D721Med (cell line): ENCODE results near the gene NGF.

Source experiments
- DNase-seq: peaks from one replicate; pipeline ENCODE4 v3.0.0; 2011; ENCODE audit warnings: low spot score; ENCODE audit not compliant: insufficient read length
- FAIRE-seq: peaks from 2 replicates; lab custom pipeline; 2011; peaks lifted over from hg19 to GRCh38; lab: Jason Lieb, UNC
- TF ChIP-seq, protein P1 (sequence below): IDR thresholded peaks from 2 replicates; pipeline ENCODE4 v1.5.1; 2012; ENCODE audit warnings: mild to moderate bottlenecking, control low read depth; ENCODE audit not compliant: insufficient read depth; ENCODE audit errors: missing control alignments

Gene NGF

DNA sequence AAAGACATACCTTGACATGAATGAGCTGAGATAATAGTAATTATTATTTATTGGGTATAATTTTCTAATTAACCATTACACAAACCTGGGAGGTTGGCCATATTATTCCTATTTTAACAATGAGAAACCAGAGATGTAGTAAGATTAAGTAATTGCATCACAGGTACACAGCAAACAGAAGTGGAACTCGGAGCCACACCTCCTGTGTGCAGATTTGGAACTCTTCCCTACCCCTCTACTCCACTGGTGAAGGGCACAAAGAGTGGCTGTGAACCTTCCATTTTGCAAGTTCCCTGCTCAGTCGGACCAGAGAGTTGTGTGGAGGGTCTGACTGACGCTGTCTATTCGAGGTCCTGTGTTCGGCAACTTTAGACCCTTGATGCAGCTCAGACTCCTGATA lies 45.0 kb downstream of the NGF start:
- TF ChIP-seq, protein P1, sequence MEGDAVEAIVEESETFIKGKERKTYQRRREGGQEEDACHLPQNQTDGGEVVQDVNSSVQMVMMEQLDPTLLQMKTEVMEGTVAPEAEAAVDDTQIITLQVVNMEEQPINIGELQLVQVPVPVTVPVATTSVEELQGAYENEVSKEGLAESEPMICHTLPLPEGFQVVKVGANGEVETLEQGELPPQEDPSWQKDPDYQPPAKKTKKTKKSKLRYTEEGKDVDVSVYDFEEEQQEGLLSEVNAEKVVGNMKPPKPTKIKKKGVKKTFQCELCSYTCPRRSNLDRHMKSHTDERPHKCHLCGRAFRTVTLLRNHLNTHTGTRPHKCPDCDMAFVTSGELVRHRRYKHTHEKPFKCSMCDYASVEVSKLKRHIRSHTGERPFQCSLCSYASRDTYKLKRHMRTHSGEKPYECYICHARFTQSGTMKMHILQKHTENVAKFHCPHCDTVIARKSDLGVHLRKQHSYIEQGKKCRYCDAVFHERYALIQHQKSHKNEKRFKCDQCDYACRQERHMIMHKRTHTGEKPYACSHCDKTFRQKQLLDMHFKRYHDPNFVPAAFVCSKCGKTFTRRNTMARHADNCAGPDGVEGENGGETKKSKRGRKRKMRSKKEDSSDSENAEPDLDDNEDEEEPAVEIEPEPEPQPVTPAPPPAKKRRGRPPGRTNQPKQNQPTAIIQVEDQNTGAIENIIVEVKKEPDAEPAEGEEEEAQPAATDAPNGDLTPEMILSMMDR: no peak
- FAIRE-seq (no peak), DNase-seq (no peak)

DNA sequence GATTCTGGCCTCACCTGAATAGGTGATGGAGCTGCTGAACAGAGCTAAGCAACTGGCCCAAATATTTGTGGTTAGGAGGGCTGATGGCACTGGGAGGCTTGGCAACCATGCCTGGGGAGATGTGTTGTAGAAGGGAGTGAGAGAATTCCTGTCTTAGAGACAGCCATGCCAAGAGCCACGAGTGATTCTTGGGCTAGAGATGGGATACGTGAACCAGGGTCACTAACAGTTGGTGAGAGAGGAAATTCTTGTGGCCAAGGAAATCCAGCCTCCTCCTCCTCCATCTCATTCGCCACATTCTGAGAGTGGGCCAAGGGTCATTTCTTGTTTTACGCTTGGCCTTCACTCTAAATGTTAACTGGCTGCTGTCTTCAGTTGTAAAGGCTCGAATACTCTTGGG lies 46.3 kb downstream of the NGF start:
- TF ChIP-seq, protein P1: no peak
- DNase-seq (no peak), FAIRE-seq (no peak)

DNA sequence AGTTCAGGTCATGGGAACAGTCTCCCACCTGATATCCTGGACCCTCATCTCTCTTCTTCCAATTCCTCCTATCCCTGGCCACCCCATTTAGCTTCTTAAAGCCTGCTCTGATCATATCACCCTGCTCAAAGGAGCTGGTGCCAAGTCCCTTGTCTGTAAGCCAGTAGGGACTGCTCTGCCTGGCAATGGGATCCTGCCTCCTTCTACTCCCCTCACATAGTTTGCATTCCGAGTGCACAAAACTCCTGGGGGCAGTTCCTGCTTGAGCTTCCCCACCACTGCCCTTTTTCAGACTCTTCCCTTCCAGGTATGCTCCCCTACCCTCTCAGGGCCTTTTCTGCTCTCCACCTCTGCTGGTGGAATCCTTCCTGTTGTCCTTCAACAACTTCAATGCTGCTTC lies 48.1 kb downstream of the NGF start:
- FAIRE-seq: no peak
- TF ChIP-seq, protein P1: no peak

DNA sequence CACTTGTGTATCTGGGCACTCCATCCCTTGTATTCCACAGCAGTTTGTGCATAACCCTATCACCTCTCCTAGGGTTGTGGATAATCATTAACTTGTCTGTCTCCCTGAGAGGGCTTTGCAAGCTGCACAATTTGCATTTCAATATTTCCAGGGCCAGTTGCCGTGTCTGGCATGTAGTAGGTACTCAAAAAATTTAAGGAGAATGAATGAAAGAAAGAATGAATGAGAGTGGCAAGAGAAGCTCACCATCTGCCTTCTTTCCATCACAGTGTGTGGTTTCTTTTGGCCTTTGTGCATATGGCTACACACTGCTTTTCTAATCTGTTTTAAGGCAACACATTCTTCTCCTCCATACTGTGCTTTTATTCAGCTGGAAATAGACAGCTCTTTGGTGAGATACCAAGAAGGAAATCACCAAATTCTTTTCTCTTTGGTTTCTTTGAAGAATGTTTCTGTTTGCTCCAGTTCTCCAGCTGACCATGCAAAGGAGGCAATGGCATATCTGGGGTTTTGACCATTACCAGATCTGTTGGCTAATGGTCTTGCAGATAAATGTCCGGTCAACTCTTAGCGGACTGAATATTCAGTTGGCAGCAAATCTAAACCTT lies 49.4 kb downstream of the NGF start:
- TF ChIP-seq, protein P1: no peak
- no peak for DNase-seq
- FAIRE-seq: no peak

More for the DNA sequence above, 48.1 kb downstream of the NGF start:
- DNase-seq: no peak

DNA sequence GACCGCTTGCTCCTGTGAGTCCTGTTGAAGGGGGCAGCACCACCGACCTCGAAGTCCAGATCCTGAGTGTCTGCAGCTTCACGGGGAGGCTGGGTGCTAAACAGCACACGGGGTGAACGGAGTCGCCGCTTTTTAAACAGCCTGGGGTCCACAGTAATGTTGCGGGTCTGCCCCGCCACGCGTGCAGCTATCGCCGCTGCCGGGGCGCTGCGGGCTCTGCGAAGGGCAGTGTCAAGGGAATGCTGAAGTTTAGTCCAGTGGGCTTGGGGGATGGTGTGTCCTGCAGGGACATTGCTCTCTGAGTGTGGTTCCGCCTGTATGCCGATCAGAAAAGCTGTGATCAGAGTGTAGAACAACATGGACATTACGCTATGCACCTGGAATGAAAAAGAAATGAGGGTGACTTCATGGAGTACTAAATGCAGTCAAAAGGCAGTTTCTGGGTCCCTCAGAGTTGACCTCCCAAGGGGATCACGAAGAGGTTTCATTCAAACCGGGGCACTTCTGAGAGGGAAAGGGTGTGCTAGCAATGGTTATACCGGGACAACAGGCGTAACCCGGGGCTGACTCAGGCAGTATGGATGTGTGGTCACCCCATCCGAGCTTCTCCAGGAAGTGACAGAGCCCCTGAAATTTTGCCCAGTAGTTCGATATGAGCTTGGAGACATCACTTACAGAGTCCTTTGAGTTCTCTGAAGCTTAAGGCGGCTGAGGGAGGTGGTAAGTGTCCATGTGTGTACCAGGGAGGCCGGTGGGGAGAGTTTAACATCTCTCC lies 51.4 kb downstream of the NGF start:
- TF ChIP-seq, protein P1: no peak
- FAIRE-seq (no peak), DNase-seq (no peak)

DNA sequence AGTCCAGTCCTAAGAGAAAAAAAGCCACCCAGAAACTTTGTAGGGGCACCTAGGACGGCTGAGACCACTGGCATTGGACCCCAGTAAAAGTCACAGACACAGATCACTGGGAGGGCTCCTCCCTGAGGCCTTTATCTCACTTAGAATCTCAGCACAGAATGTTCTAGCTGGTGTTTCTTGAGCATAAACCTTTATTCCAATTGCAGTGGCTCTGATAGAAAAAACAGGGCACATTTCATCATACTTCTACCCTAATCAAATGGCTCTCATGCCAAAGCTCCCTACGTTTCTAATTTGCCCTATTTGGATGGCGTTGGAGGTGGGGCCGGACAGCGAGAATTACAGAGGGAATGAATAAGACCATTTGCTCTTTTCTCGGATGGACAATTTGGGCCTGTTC lies 53.8 kb downstream of the NGF start:
- DNase-seq (no peak), FAIRE-seq (no peak)
- TF ChIP-seq, protein P1: no peak

DNA sequence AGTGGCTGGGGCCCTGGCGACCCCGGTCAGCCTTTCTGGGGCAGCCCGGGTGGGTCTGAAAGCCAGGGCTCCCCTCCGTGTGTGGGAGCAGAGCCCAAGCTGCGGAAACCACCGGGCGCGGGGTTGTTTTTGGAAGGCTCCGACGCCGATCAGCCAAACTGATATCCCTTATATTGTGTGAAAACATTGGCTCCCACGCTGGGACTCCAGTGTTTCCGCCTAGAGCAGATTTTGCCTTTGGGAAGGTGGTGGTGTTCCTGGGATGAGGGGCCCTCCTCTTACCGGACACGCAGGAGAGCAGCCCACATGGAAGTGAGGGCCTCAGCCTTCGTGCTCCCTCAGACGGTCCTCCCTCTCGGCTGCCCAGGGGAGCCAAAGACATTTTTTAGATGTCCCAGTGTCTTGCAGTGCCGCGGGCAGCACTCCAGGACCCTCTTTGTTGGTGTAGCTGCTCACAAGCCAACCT lies 54.3 kb downstream of the NGF start:
- TF ChIP-seq, protein P1: no peak
- FAIRE-seq: no peak
- DNase-seq: no peak
